22Rv1 (cell line): ENCODE results near the gene SYNE2.

ENCODE experiments used
- CTCF ChIP-seq: fragments of 450-650 bp; IDR thresholded peaks from 2 replicates; pipeline ENCODE4 v1.5.1; 2017; ENCODE audit warnings: mild to moderate bottlenecking
- ZFX ChIP-seq: fragments of 450-650 bp; IDR thresholded peaks from 2 replicates; pipeline ENCODE4 v1.6.1; 2017; ENCODE audit warnings: antibody characterized with exemption, borderline replicate concordance

- TF ChIP-seq CTCF (no peak), ZFX (no peak)
Observed at GRCh38 chr14:63857466-63858030, 4.7 kb downstream of the SYNE2 start.
